Aorta (tissue), 5 donors: Measurements from ENCODE around the gene CD247. TPM values are rescaled to one million over a fixed set of nuclear protein-coding genes. Genes with fewer than 3 reads are reported as not detected.

Experiments used
- ATAC-seq: fragments of 200-7000 bp; cut with Tn5 transposase; one replicate; pipeline ENCODE4 v1.9.1; 2022; ENCODE audit warnings: moderate library complexity; ENCODE audit not compliant: low FRiP score
- DNase-seq, 2 donors: peaks; one replicate each; pipeline ENCODE4 v3.0.0-alpha.2; 2020
- H3K27ac ChIP-seq, 2 donors: one replicate each; pipeline ENCODE4 v1.5.1; 2013; ENCODE audit warnings: low read length in 2 of 2, mild to moderate bottlenecking in 2 of 2, moderate library complexity in 2 of 2, control low read depth in 1 of 2, inconsistent platforms in 1 of 2, low read depth in 1 of 2
- H3K27me3 ChIP-seq, 2 donors: one replicate each; pipeline ENCODE4 v1.6.1; 2013; ENCODE audit warnings: control low read depth in 1 of 2, low read length in 1 of 2, mild to moderate bottlenecking in 1 of 2, moderate library complexity in 1 of 2; ENCODE audit not compliant: insufficient read depth in 2 of 2, control insufficient read depth in 1 of 2
- H3K36me3 ChIP-seq, 2 donors: one replicate each; pipeline ENCODE4 v1.6.1; 2013; ENCODE audit warnings: control low read depth in 1 of 2, low read length in 1 of 2, mild to moderate bottlenecking in 1 of 2; ENCODE audit not compliant: insufficient read depth in 2 of 2, control insufficient read depth in 1 of 2
- H3K4me1 ChIP-seq, 2 donors: one replicate each; pipeline ENCODE4 v1.6.1; 2013; ENCODE audit warnings: low read length in 2 of 2, control low read depth in 1 of 2, mild to moderate bottlenecking in 1 of 2, moderate library complexity in 1 of 2; ENCODE audit not compliant: insufficient read depth in 2 of 2, control insufficient read depth in 1 of 2
- H3K4me3 ChIP-seq, 2 donors: one replicate each; pipeline ENCODE4 v1.5.1; 2013; ENCODE audit warnings: low read length in 2 of 2, control low read depth in 1 of 2, mild to moderate bottlenecking in 1 of 2
- H3K9me3 ChIP-seq: one replicate; pipeline ENCODE4 v1.6.1; 2013; ENCODE audit warnings: mild to moderate bottlenecking, low read length; ENCODE audit not compliant: control insufficient read depth
- WGBS, 2 donors: extraction: QIAGEN DNeasy Blood & Tissue Kit; methylation state at CpG; one replicate each; pipeline ENCODE4 v1.1.7; 2013; 5-methylcytosine and 5-hydroxymethylcytosine counted together
- intact Hi-C, 2 donors: fragments of 100-400 bp; cut with DNase I; formaldehyde crosslinking; loops; one replicate each; pipeline versions ENCODE4 v1.14.2 to v1.15.0; 2022
- polyA plus RNA-seq, 2 donors: library from polyadenylated mRNA; stranded (reverse); fragments of 200-250 nt; gene quantifications; one replicate each; pipeline ENCODE4 v1.2.3, GENCODE V29; 2013
- total RNA-seq, 2 donors: library from RNA; stranded (reverse); fragmentation: NEBNext Ultra II Directional; extraction: Animal tissue kit (Norgen Biotek cat#: 25700); gene quantifications; one replicate each; pipeline ENCODE4 v1.2.1, GENCODE V29; 2021
- donor health status: healthy with polysubstance abuse.
- donor health status: Bipolar disorder and iron deficiency.
- donor health status: DM: no; HTN: no; CAD: no.
- donor health status: DM: no; HTN: no; CAD: no.
- donor health status: DM: yes; HTN: yes; CAD: no.

CD247 gene
- total and polyA plus RNA-seq, 4 donors: 0.64 to 4.3 (median 4.0) TPM; not detected in 1

DNA sequence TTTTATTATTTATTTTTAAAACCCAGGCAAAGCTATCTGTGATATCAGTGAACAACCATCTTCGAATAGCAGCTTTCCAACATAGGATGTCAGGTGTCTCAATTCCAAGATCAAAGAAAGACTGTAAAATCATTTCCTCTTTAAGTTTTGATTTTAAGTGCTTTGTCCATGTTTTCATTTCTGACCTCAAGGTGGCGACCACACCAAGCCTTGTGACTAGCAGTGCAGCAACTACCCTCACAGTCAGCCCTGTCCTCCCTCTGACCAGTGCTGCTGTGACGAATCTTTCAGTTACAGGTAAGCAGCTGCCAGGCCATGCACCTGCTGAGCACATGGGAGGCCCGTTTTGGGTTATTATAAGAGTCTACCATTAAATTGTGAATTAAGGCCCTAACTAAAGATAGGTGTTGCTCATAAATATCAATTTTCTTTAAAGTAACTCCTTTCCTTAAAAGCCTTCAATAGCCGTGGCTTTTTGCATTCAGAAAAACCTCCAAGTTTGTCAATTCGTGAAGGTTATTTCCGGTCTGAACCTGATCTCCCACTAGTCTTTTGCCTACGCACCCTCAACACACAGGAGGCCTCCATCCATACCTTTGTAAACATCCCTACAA, 117.0 kb downstream of the CD247 start:
- 62 to 63% methylated on average over 8 of the region's 8 CpGs for WGBS, 2 donors
- intact Hi-C loops: loop anchor here in 1 of 2 donors (5.0 kb wide), 1 partner anchor 131 kb away; no protein-coding TSS in a partner anchor
- ATAC-seq: peak; percentile 68
- DNase-seq: peak in 1 of 2 donors; percentile 51
- peaks cover 1 to 8% of the 10 kb centered on the region in 2 donors for H3K36me3 ChIP-seq
- no peaks in the 10 kb centered on the region for H3K9me3 ChIP-seq
- H3K27ac ChIP-seq: no peak overlapping the region
- H3K27me3 ChIP-seq: no peaks in the 10 kb centered on the region
- H3K4me1 ChIP-seq: no peaks in the 10 kb centered on the region
- no peak overlapping the region for H3K4me3 ChIP-seq

DNA sequence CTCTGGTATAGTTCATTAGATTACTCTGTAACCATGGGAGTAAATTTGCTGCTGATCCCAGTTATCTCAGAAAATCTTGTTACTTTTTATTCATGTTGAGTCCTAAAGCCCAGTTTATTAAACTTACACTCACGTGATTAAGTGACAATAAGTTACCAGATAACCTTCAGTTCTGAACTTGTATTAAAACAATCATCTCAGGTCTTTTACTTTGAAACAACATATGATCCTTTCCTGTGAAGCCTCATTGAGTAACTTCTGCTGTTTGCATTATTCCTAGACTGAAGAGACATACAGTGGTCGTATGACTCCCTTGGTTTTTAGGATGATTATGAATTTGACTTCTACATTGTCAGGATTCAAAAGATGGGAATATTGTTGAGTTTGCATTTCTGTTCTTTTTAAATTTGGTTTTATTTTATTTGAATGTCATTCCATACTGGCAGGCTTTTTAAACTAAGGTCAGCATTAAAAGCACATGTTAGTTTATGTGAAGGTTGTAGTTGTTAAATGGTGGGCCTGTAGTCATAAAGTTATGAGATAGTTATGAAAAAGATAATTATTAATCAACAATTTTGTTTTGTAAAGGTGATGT, 117.9 kb downstream of the CD247 start:
- Histone ChIP-seq H3K36me3 (peaks cover 3 to 6% of the 10 kb centered on the region in 2 donors), H3K4me3 (no peak overlapping the region), H3K4me1 (no peaks in the 10 kb centered on the region), H3K27me3 (no peaks in the 10 kb centered on the region), H3K27ac (no peak overlapping the region), H3K9me3 (no peaks in the 10 kb centered on the region)
- 76 to 86% methylated on average over 2 of the region's 2 CpGs for WGBS, 2 donors
- intact Hi-C loops: loop anchor here in 1 of 2 donors (5.0 kb wide), 1 partner anchor 132 kb away; no protein-coding TSS in a partner anchor
- no peak for ATAC-seq
- DNase-seq: no peak

DNA sequence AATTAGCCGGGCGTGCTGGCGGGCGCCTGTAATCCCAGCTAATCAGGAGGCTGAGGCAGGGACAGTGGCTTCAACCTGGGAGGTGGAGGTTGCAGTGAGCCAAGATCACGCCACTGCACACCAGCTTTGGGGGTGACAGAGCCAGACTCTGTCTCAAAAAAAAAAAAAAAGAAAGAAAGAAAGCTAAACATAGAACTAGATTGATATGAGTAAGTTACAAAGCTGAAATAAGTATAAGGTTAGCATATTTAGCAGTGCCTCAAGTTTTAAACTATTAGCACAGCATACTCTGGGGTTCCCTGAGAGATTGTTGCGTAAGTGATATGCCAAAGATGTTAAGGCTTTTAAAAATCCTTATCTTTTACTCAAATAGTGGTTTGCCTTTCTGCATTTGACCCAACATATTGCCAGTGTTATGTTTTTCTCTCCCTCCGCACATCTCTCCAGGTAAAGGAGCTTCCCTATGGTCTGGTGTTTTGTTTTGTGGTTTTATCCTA, 126.1 kb downstream of the CD247 start:
- intact Hi-C loops: no loop called here
- 95 to 96% methylated on average over 7 of the region's 7 CpGs for WGBS, 2 donors
- Histone ChIP-seq H3K36me3 (peaks cover 0 to 5% of the 10 kb centered on the region in 2 donors), H3K27ac (no peak overlapping the region), H3K9me3 (no peaks in the 10 kb centered on the region), H3K4me3 (no peak overlapping the region), H3K4me1 (no peaks in the 10 kb centered on the region), H3K27me3 (no peaks in the 10 kb centered on the region)
- ATAC-seq (no peak), DNase-seq (no peak)

DNA sequence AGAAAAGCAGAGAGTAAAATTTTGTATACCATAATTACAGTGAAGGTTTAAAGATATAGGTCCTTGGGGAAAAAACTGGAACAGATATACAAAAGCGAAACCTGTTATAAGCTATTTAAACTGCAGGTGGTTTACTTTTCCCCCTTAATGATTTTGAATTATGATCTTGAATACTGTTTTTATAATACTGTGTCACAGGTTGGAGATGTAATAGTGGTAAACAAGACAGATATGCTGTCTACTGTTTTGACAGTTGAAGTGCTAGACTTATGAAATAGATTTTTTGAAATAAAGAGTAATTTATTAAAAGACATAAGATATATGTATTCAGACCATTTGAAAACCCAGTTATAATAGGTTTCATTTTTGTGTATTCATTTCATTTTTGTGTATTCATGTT, 129.4 kb downstream of the CD247 start:
- H3K4me3 ChIP-seq: no peak overlapping the region
- H3K27me3 ChIP-seq: no peaks in the 10 kb centered on the region
- intact Hi-C loops: no loop called here
- no peaks in the 10 kb centered on the region for H3K4me1 ChIP-seq
- no peaks in the 10 kb centered on the region for H3K9me3 ChIP-seq
- 98 to 100% methylated on average over 1 of the region's 1 CpG for WGBS, 2 donors
- H3K36me3 ChIP-seq: peaks cover 0 to 4% of the 10 kb centered on the region in 2 donors
- DNase-seq (no peak), ATAC-seq (no peak)
- H3K27ac ChIP-seq: no peak overlapping the region

DNA sequence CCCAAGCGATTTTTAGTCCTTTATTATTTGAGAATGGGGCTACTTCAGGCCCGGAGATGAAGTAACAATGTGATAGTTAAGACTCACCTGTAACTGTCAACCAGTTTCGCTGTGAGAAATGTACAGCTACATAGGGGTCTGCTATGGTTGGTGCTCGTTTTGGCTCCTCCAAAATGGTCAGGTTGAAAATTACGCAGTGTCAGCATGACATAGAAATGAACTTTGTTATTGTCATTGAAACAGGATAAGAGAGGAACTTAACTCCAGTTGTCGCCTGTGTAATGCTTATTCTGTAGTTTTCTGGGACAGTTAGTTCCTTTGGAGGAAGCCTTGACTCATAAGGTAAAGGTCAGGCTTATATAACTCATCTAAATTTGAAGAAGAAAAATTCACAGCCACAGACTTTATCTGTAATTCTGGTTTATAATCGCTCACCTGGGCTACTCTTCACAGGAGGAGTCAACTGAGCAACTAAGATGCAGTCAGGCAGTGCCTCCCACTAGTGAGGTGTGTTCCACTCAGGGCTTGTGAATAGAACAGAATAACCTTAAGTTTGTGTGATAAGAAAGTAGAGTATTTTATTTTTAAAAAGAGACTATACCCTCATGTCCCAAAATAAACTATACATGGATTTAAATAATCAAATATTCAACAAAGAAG, 130.9 kb downstream of the CD247 start:
- DNase-seq: no peak
- Histone ChIP-seq H3K27ac (no peak overlapping the region), H3K4me1 (no peaks in the 10 kb centered on the region), H3K4me3 (no peak overlapping the region), H3K36me3 (peaks cover 0 to 4% of the 10 kb centered on the region in 2 donors), H3K9me3 (no peaks in the 10 kb centered on the region), H3K27me3 (no peaks in the 10 kb centered on the region)
- ATAC-seq: no peak
- WGBS, 2 donors: 93 to 95% methylated on average over 7 of the region's 7 CpGs
- intact Hi-C loops: no loop called here

Other genes starting within 250 kb of the CD247 start
- gene CREG1, start 35.2 kb upstream of the CD247 start, total RNA-seq: 100 to 1,000 TPM in 1 of 2 donors, 10 to 100 TPM in 1; 92.5 to 127 TPM
- 100 to 1,000 TPM; 101 to 105 TPM for gene CREG1, start 35.2 kb upstream of the CD247 start, polyA plus RNA-seq
- gene RCSD1, start 111.7 kb upstream of the CD247 start, total RNA-seq: 10 to 100 TPM; 11.2 to 17.9 TPM
- 1 to 10 TPM; 8.7 to 9.9 TPM for gene RCSD1, start 111.7 kb upstream of the CD247 start, polyA plus RNA-seq
- 100 to 1,000 TPM; 101 to 148 TPM for gene MPZL1, start 203.5 kb upstream of the CD247 start, total RNA-seq
- gene MPZL1, start 203.5 kb upstream of the CD247 start, polyA plus RNA-seq: 10 to 100 TPM; 21.7 to 58.8 TPM